Measurements from ENCODE around the gene PPFIA1. TPM values are rescaled to one million over a fixed set of nuclear protein-coding genes. Genes with fewer than 3 reads are reported as not detected.

The PPFIA1 gene
- total RNA-seq, 2 donors from 2014 or later, result 45.6 to 49.4 TPM

DNA sequence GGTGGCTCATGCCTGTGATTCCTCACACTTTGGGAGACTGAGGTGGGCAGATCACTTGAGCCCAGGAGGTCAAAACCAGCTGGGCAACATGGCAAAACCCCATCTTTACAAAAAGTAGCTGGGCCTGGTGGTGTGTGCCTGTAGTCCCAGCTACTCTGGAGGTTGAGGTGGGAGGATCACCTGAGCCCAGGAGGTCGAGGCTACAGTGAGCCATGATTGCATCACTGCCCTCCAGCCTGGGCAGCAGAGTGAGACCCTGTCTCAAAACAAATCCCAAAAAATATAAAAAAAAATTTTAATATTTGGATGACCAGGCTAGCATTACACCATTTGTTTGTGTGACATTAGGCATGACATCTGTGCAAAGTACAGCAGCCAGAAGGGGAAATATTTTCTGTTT, 78.1 kb downstream of the PPFIA1 start:
- H3K9me3 ChIP-seq (ENCODE audit: control insufficient read depth, low read length, poor library complexity, severe bottlenecking), result no peaks in the 10 kb centered on the region
- no peaks in the 10 kb centered on the region for H3K27me3 Mint-ChIP-seq
- no peak for ATAC-seq
- no peak for DNase-seq
- H3K4me3 Mint-ChIP-seq, result no peak overlapping the region
- H3K4me1 Mint-ChIP-seq, result no peaks in the 10 kb centered on the region
- peaks cover 10% of the 10 kb centered on the region for H3K36me3 Mint-ChIP-seq (ENCODE audit: low read depth)
- no peak overlapping the region for H3K27ac Mint-ChIP-seq

DNA sequence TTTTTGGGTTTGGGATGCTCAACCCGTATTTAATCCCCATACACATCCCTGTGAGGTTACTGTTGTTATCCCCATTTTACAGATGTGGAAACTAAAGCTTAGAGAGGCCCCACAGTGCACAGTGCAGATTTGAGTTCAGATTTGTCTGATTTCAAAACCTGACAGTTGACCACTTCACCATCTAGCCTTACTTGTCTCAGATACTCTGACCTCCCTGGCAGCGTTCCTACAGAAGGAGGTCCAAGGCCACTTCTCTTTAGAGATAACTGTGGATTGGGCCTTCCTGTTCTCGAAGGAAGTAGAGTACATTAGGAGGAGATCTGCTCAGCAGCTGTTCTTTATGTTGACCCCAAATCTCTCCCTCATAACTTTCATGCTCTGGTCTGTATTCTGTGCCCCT, 81.2 kb downstream of the PPFIA1 start:
- no peaks in the 10 kb centered on the region for H3K4me1 Mint-ChIP-seq
- DNase-seq, result no peak
- H3K27me3 Mint-ChIP-seq, result no peaks in the 10 kb centered on the region
- ATAC-seq, result no peak
- H3K27ac Mint-ChIP-seq, result no peak overlapping the region
- H3K9me3 ChIP-seq (ENCODE audit: control insufficient read depth, low read length, poor library complexity, severe bottlenecking), result no peaks in the 10 kb centered on the region
- no peak overlapping the region for H3K4me3 Mint-ChIP-seq
- peaks cover 3% of the 10 kb centered on the region for H3K36me3 Mint-ChIP-seq (ENCODE audit: low read depth)

GRCh38 chr11:70352100-70352499, 81.6 kb downstream of the PPFIA1 start:
- H3K4me1 Mint-ChIP-seq, result no peaks in the 10 kb centered on the region
- DNase-seq (no peak), ATAC-seq (no peak)
- peaks cover 7% of the 10 kb centered on the region for H3K36me3 Mint-ChIP-seq (ENCODE audit: low read depth)
- H3K27ac Mint-ChIP-seq, result no peak overlapping the region
- H3K9me3 ChIP-seq (ENCODE audit: control insufficient read depth, low read length, poor library complexity, severe bottlenecking), result no peaks in the 10 kb centered on the region
- H3K4me3 Mint-ChIP-seq, result no peak overlapping the region
- no peaks in the 10 kb centered on the region for H3K27me3 Mint-ChIP-seq

- Mint-ChIP-seq H3K4me1 (no peaks in the 10 kb centered on the region), H3K4me3 (no peak overlapping the region), H3K27me3 (no peaks in the 10 kb centered on the region), H3K27ac (no peak overlapping the region), H3K36me3 (ENCODE audit: low read depth) (peaks cover 7% of the 10 kb centered on the region)
- no peaks in the 10 kb centered on the region for H3K9me3 ChIP-seq (ENCODE audit: control insufficient read depth, low read length, poor library complexity, severe bottlenecking)
- DNase-seq (no peak), ATAC-seq (no peak)
These were observed 82.1 kb downstream of the PPFIA1 start for GRCh38 chr11:70352601-70353000.

DNA sequence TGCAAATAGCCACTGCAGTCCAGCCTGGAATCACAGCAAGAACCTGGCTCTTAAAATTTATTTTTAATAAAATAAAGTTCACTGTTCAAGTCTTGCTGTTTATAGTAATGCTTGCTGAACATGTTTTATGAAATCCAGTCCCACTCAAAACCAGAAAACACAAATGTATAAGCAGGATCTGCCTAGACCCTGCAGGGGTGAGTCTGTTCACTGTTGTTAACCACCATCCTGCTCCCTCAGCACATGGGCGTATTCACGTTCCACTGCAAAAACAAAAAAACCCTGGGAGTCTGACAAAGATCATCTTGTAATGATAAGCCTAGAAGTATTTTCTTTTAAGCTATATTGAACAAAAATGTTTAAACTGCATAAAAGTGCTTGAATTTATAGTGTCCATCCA, 82.8 kb downstream of the PPFIA1 start:
- H3K4me1 Mint-ChIP-seq, result no peaks in the 10 kb centered on the region
- ATAC-seq (no peak), DNase-seq (no peak)
- H3K36me3 Mint-ChIP-seq (ENCODE audit: low read depth), result peaks cover 5% of the 10 kb centered on the region
- no peak overlapping the region for H3K27ac Mint-ChIP-seq
- no peaks in the 10 kb centered on the region for H3K9me3 ChIP-seq (ENCODE audit: control insufficient read depth, low read length, poor library complexity, severe bottlenecking)
- no peaks in the 10 kb centered on the region for H3K27me3 Mint-ChIP-seq
- H3K4me3 Mint-ChIP-seq, result no peak overlapping the region

- H3K27me3 Mint-ChIP-seq, result no peaks in the 10 kb centered on the region
- no peak overlapping the region for H3K4me3 Mint-ChIP-seq
- no peak for DNase-seq
- peaks cover 5% of the 10 kb centered on the region for H3K36me3 Mint-ChIP-seq (ENCODE audit: low read depth)
- H3K27ac Mint-ChIP-seq, result no peak overlapping the region
- ATAC-seq, result no peak
- H3K9me3 ChIP-seq (ENCODE audit: control insufficient read depth, low read length, poor library complexity, severe bottlenecking), result no peaks in the 10 kb centered on the region
- H3K4me1 Mint-ChIP-seq, result no peaks in the 10 kb centered on the region
These were observed 83.5 kb downstream of the PPFIA1 start for GRCh38 chr11:70353900-70354568.

DNA sequence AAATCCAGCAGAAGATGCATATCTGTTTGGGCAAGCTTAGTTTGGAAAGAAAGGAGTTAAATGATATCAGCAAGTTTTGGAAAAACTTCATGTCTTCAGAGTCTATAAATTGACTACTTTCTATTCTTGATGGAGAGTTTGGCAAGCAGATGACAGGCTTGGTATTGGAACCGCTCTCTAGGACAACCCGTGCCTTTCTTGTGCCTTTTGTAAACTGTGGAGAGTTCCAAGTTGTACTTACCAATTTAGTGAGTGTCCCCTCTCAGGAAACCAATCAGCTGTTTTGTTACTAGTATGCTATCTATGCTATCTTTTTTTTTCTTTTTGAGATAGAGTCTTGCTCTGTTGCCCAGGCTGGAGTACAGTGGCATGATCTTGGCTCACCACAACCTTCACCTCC, 84.1 kb downstream of the PPFIA1 start:
- ATAC-seq, result no peak

DNA sequence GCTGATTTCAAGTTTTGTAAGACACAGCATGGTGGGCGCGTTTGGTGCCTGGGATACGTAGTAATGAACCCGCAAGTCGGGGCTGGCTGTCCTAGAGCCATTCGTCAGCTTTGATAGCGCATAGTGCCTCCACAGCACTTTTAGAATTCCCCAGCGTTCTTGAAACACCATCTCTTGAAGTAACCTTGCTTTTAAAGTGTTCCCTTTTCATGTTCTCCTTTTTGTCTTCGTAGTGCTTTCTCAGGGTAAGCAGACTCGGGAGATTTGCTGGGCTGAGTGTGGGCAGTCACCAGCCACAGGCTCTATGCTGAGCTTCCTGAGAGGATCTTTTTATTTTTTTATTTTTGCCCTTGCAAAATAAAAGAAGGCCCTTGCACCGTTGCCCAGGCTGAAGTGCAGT, 88.3 kb downstream of the PPFIA1 start:
- no peak for ATAC-seq
- Mint-ChIP-seq H3K4me3 (no peak overlapping the region), H3K4me1 (peaks cover 3% of the 10 kb centered on the region), H3K36me3 (ENCODE audit: low read depth) (peaks cover 7% of the 10 kb centered on the region), H3K27ac (no peak overlapping the region), H3K27me3 (no peaks in the 10 kb centered on the region)
- H3K9me3 ChIP-seq (ENCODE audit: control insufficient read depth, low read length, poor library complexity, severe bottlenecking), result no peaks in the 10 kb centered on the region
- DNase-seq, result no peak

More for the DNA sequence above, 84.1 kb downstream of the PPFIA1 start:
- peaks cover 5% of the 10 kb centered on the region for H3K36me3 Mint-ChIP-seq (ENCODE audit: low read depth)
- H3K27me3 Mint-ChIP-seq, result no peaks in the 10 kb centered on the region
- no peak overlapping the region for H3K4me3 Mint-ChIP-seq
- no peak for DNase-seq
- H3K4me1 Mint-ChIP-seq, result no peaks in the 10 kb centered on the region
- no peaks in the 10 kb centered on the region for H3K9me3 ChIP-seq (ENCODE audit: control insufficient read depth, low read length, poor library complexity, severe bottlenecking)
- H3K27ac Mint-ChIP-seq, result no peak overlapping the region

GRCh38 chr11:70359451-70360205, 89.1 kb downstream of the PPFIA1 start:
- Mint-ChIP-seq H3K4me3 (no peak overlapping the region), H3K36me3 (ENCODE audit: low read depth) (peaks cover 7% of the 10 kb centered on the region), H3K4me1 (peaks cover 5% of the 10 kb centered on the region), H3K27me3 (no peaks in the 10 kb centered on the region), H3K27ac (no peak overlapping the region)
- ATAC-seq (no peak), DNase-seq (no peak)
- no peaks in the 10 kb centered on the region for H3K9me3 ChIP-seq (ENCODE audit: control insufficient read depth, low read length, poor library complexity, severe bottlenecking)

DNA sequence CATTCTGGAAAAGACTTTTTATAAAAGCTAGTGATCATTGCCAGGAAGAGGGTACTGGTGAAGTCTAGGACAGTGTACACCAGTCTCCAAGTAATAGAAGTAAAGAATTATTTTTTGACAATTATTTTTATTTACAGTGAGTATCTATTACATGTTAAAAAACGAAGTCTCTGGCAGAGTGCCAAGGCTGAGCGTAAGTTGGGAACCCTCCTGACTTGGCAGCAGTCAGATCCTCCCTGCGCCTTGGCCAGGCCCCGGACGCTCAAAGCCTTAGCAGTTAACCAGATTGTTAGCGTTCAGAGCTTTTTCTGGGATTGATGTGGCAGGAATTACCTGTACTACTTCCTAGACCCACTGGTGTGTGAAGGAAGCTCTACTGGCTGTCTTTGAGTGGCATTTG, 89.7 kb downstream of the PPFIA1 start:
- no peaks in the 10 kb centered on the region for H3K9me3 ChIP-seq (ENCODE audit: control insufficient read depth, low read length, poor library complexity, severe bottlenecking)

GRCh38 chr11:70364178-70364577, 93.7 kb downstream of the PPFIA1 start:
- H3K9me3 ChIP-seq (ENCODE audit: control insufficient read depth, low read length, poor library complexity, severe bottlenecking), result no peaks in the 10 kb centered on the region
- Mint-ChIP-seq H3K27me3 (no peaks in the 10 kb centered on the region), H3K36me3 (ENCODE audit: low read depth) (peaks cover 4% of the 10 kb centered on the region), H3K4me1 (peaks cover 18% of the 10 kb centered on the region), H3K4me3 (no peak overlapping the region), H3K27ac (peak overlapping the region; percentile 68)
- ATAC-seq, result no peak
- DNase-seq, result no peak

More for the DNA sequence above, 89.7 kb downstream of the PPFIA1 start:
- Mint-ChIP-seq H3K4me3 (no peak overlapping the region), H3K4me1 (peaks cover 11% of the 10 kb centered on the region), H3K27me3 (no peaks in the 10 kb centered on the region), H3K27ac (no peak overlapping the region), H3K36me3 (ENCODE audit: low read depth) (peaks cover 7% of the 10 kb centered on the region)
- no peak for DNase-seq
- no peak for ATAC-seq

DNA sequence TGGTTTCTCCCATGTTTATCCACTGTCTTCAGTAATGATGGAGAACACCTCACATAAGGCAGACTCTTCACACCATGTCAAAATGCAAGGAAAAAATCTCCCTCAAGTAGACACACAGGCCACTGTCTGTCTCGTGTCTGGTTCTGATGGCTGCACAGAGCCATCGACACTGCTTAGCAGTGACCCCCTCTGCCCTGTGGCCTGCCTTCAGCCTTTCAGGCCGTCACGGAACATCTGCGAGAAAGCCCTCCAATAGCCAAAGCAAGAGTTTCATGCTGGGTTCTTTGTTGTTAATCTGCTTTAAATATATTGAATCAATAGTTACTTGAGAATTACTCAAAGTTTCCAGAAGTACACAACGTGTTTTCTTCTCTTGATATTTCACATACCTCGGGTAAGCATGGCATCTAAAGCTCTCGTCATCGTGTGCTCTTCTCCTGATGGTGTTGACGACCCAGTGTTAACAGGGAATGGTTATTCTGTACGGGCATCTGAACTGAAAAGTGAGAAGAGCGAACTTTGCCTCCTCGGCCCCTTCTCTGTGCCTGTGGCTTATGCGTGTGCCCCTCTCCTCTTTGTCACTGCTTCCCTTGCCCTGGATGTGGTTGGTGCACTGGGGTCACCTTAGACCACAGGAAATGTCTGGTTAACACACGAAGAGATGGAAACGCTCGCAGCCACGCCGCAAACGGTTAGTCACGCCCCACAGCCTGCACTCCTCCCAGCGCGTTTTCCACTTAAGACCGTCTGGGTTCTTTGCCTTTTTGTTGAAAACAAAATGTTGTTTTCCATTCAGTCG, 94.5 kb downstream of the PPFIA1 start:
- peak in 1 of 3 donors; percentile 9 for DNase-seq
- no peaks in the 10 kb centered on the region for H3K27me3 Mint-ChIP-seq
- H3K4me1 Mint-ChIP-seq, result peaks cover 18% of the 10 kb centered on the region
- H3K36me3 Mint-ChIP-seq (ENCODE audit: low read depth), result peaks cover 4% of the 10 kb centered on the region
- peak overlapping the region; percentile 68 for H3K27ac Mint-ChIP-seq
- H3K9me3 ChIP-seq (ENCODE audit: control insufficient read depth, low read length, poor library complexity, severe bottlenecking), result no peaks in the 10 kb centered on the region
- peak; percentile 88 for ATAC-seq
- peak overlapping the region; percentile 75 for H3K4me3 Mint-ChIP-seq

DNA sequence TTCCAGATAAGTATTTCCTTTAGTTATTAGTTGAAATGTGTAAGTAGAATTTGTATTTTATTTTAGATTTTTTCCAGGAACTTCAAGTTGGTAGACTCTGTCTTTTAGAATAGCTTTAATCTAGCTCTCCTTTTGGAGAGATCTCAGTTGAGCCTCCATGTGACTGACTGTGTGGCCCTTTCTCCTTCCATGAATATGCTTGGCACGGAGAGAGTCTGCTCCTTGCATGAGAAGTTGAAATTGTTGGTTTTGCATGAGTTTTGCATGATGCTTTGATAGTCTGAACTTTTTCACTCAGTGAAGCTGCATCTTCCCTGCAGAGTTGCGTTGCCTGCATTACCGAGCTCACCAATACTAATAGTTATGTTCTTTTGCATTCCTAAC, 95.0 kb downstream of the PPFIA1 start:
- ATAC-seq (no peak), DNase-seq (no peak)
- Mint-ChIP-seq H3K27me3 (no peaks in the 10 kb centered on the region), H3K36me3 (ENCODE audit: low read depth) (peaks cover 4% of the 10 kb centered on the region), H3K4me1 (peaks cover 18% of the 10 kb centered on the region), H3K27ac (peak overlapping the region; percentile 68), H3K4me3 (peak overlapping the region; percentile 75)
- no peaks in the 10 kb centered on the region for H3K9me3 ChIP-seq (ENCODE audit: control insufficient read depth, low read length, poor library complexity, severe bottlenecking)
